HG03521 (cell line): ENCODE results near the gene PIP5K1A.

ENCODE experiments used
- ATAC-seq: cut with Tn5 transposase; IDR thresholded peaks from one replicate; pipeline ENCODE4 v1.9.1; 2021; ENCODE audit warnings: mild to moderate bottlenecking, moderate library complexity; ENCODE audit not compliant: unreplicated experiment

PIP5K1A gene

DNA sequence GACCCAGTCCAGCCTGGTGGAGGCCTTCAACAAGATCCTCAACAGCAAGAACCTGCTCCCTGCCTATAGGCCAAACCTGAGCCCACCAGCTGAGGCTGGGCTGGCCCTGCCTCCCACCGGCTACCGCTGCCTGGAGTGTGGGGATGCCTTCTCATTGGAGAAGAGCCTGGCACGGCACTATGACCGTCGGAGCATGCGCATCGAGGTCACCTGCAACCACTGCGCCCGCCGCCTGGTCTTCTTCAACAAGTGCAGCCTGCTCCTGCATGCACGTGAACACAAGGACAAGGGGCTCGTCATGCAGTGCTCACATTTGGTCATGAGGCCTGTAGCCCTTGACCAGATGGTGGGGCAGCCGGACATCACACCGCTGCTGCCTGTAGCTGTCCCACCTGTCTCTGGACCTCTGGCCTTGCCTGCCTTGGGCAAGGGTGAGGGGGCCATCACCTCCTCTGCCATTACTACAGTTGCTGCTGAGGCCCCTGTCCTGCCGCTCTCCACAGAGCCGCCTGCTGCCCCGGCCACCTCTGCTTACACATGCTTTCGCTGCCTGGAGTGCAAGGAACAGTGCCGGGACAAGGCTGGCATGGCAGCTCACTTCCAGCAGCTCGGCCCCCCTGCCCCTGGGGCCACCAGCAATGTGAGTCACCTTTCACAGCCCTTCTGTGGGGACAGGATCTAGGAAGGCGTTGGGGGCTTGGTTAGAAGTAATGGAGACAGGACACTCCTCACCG, 89.6 kb downstream of the PIP5K1A start:
- no peak for ATAC-seq

DNA sequence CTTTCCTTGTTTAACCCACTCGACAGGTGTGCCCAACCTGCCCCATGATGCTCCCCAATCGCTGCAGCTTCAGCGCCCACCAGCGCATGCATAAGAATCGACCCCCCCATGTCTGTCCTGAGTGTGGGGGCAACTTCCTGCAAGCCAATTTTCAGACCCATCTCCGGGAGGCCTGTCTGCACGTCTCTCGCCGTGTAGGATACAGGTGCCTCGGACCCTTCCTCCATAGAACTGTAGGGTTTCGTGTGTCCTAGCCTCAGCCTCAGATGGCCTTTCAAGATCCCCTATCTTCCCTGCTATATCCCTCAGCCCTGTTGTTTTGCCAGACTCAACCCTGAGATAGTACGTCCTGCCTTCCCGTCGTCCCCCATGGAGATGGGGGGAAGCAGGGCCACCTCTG, 90.2 kb downstream of the PIP5K1A start:
- ATAC-seq: no peak

DNA sequence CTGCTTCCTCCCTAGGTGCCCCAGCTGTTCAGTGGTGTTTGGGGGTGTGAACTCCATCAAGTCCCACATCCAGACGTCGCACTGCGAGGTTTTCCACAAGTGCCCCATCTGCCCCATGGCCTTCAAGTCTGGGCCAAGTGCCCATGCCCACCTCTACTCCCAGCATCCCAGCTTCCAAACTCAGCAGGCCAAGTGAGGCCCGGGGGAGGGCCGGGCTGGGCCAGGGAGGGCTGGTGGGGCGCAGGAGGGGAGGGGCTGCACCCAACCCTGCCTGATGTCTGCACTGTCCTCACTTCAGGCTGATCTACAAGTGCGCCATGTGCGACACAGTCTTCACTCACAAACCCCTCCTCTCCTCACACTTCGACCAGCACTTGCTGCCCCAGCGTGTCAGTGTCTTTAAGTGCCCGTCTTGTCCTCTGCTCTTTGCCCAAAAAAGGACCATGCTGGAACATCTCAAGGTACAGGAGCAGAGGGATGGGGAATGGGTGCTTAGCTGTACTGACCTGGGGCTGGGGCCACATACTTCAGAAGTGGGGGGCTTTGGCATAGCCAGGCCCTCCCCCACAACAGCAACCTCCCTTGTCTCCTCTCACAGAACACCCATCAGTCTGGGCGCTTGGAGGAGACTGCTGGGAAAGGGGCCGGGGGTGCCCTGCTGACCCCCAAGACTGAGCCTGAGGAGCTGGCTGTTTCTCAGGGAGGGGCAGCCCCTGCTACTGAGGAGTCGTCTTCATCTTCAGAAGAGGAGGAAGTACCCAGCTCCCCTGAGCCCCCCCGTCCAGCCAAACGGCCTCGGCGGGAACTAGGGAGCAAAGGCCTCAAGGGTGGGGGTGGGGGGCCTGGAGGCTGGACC, 91.0 kb downstream of the PIP5K1A start:
- no peak for ATAC-seq

DNA sequence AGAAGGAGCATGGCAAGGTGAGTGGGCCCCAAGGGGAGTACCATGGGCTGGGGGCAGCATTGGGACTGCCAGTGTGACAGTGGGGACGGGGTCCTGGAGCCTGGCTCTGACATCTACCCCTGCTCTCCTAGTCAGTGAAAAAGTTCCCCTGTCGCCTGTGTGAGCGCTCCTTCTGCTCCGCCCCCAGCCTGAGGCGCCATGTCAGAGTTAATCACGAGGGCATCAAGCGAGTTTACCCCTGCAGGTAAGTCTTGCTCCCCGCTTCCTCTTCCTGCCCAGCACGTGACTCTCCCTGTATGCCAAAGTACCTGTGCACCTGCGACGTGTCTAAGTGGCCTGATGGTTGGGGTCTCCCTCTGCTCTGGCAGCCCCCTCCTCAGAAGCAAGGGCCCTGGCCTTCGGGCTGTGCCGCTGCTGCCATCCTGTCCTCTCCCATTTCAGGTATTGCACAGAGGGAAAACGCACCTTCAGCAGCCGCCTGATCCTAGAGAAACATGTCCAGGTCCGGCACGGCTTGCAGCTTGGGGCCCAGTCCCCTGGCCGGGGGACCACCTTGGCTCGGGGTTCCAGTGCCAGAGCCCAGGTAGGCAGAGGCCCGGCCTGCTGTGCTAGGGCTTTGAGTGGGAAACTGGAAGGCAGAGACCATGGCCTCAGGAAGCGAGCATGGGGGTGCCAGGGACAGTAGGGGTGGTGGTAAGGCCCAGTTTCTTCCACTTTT, 91.8 kb downstream of the PIP5K1A start:
- no peak for ATAC-seq

DNA sequence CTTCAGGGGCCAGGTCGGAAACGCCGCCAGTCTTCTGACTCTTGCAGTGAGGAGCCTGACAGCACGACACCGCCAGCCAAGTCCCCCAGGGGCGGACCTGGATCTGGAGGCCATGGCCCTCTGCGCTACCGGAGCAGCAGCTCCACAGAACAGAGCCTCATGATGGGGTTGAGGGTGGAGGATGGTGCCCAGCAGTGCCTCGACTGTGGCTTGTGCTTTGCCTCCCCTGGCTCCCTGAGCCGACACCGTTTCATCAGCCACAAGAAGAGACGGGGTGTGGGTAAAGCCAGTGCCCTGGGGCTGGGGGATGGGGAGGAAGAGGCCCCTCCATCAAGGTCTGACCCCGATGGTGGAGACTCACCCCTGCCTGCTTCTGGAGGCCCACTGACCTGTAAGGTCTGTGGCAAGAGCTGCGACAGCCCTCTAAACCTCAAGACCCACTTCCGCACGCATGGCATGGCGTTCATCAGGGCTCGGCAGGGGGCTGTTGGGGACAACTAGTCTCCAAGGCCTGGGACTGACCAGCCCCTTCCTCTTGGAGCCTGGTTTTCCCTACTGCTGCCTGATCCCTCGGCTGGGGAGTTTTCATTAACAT, 92.5 kb downstream of the PIP5K1A start:
- no peak for ATAC-seq

DNA sequence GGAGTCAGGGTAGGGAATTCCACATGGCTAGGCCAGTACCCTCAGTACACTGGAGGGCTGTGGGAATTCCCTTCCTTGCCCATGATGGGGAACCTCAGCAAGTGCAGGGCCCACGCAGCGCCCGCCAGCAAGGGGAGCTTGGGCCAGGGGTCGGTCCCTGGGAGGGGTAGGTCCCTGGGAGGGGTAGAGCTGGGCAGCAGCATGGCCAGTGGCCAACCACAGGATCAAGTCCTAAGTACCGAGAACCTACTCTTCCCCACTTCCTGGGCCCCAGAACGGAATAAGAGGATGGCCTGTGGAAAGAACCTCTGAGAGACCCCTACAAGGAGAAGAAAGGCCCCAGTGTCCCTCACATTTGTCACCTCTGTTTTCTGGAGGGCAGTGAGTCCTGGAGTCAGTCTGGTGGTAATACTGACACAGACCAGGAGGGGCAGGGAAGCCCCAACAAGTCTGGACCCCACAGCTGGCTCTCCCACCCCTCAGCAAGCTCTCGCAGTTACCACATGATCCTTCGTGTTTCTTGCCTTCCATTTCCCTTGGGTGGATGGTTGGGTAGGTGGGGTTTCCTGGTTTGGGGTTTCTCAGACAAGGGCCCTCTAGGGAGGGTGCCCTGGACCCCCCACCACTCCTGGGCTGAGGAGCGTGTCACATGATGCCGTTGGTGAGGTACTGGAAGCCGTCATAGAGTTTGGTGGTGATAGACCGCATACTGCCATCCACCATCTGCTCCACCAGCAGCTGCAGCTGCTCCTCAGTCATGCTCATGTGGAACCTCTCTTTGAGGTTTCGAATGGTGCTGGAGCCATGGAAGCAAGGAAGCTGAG, 94.1 kb downstream of the PIP5K1A start:
- ATAC-seq: no peak

DNA sequence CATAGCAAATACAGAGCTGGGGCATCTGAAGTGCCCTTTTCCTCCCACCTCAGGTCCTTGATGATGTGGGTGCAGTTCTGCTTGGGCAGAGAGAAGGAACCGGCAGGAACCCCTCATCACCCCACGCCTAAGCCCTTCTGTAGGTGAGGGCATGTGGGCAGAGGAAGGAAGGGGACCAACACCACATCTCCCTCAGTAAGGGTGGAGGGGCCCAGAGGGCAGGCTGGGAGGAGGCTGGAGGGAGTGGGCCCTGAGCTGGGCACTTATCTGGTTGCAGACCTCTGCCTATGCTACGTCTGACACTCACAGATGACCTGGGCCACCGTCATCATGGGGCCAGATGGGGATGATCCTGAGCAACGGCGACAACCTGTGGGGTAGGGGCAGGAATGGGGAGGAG, 94.7 kb downstream of the PIP5K1A start:
- ATAC-seq: no peak

DNA sequence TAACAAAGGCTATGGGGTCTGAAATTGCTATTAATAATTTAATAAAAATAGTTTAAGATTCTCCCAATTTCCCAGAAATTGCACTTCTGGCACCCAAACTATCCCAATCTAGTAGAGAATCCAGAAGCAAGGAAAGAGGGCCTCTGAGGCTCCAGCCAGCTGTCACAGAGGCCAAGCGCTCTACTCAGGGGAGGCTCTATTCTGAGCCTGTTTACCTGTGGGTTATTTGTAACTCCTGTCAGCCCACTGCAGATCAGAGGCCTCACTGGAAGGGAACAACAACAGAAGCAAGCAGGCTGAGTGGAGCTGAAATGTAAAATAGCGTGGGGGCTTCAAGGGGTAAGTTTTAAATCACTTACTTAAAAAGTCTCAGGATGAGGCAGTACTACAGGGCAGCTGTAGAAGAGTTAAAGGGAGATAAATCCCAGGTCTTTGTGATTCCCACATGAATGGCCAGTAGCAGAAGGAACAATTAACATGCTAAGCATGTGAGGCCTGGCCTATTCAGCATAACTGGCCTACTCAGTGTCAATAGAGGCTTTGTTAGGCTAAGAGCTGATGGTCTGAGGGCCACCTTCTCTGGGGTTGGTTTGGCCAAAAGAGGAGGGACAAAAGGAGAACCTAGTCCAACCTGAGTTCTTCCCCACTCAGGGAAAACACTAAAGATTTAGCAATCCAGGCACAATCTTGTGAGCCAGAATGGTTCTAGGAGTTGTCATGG, 96.5 kb downstream of the PIP5K1A start:
- ATAC-seq: no peak
